ENCODE measurements around the gene GLG1. TPM values are rescaled to one million over a fixed set of nuclear protein-coding genes. Genes with fewer than 3 reads are reported as not detected.
"Not testable (repeated sequence)": the region's sequence is repeated elsewhere in the genome, so short reads cannot be mapped to it uniquely, and the experiment has no call there.

The GLG1 gene
- total RNA-seq, 1 donor from 2014 or later: 108 TPM

- not testable (repeated sequence) for H3K36me3 ChIP-seq (ENCODE audit: control insufficient read depth, insufficient read depth, low read length); H3K27me3 ChIP-seq (ENCODE audit: control insufficient read depth, insufficient read depth, low read length); H3K4me3 ChIP-seq (ENCODE audit: low read depth, low read length); DNase-seq (ENCODE audit: low read depth)
Observed at GRCh38 chr16:74412775-74413390, 194.0 kb downstream of the GLG1 start.

GRCh38 chr16:74412138-74412774 lies 194.7 kb downstream of the GLG1 start:
- DNase-seq (ENCODE audit: low read depth); H3K27me3 ChIP-seq (ENCODE audit: control insufficient read depth, insufficient read depth, low read length); H3K36me3 ChIP-seq (ENCODE audit: control insufficient read depth, insufficient read depth, low read length); H3K4me3 ChIP-seq (ENCODE audit: low read depth, low read length): not testable (repeated sequence)

DNA sequence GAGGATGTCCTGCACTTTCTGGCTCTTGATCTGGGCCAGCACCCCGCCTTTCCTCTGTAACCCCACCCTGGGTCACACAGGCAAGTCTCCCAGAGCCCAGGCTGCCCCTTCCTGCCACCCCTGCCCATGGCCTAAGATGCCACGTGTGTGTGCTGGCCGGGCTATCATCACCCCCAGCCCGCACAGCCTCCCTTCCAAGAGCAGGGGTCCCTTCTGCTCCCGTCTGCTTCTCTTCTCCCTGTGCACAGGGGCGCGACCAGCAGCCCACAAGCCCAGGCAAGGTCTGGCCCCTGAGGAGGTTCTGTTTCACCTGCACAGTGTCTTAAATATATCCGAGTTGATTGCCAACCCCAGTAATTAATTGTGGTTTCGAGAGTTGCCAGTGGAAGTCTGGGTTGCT lies 195.9 kb downstream of the GLG1 start:
- H3K27me3 ChIP-seq (ENCODE audit: control insufficient read depth, insufficient read depth, low read length); H3K4me3 ChIP-seq (ENCODE audit: low read depth, low read length); H3K36me3 ChIP-seq (ENCODE audit: control insufficient read depth, insufficient read depth, low read length); DNase-seq (ENCODE audit: low read depth): not testable (repeated sequence)

GRCh38 chr16:74410057-74410957 lies 196.6 kb downstream of the GLG1 start:
- H3K36me3 ChIP-seq (ENCODE audit: control insufficient read depth, insufficient read depth, low read length); H3K27me3 ChIP-seq (ENCODE audit: control insufficient read depth, insufficient read depth, low read length); H3K4me3 ChIP-seq (ENCODE audit: low read depth, low read length); DNase-seq (ENCODE audit: low read depth): not testable (repeated sequence)

- DNase-seq (ENCODE audit: low read depth); H3K4me3 ChIP-seq (ENCODE audit: low read depth, low read length); H3K27me3 ChIP-seq (ENCODE audit: control insufficient read depth, insufficient read depth, low read length); H3K36me3 ChIP-seq (ENCODE audit: control insufficient read depth, insufficient read depth, low read length): not testable (repeated sequence)
Observed at GRCh38 chr16:74409185-74409981, 197.5 kb downstream of the GLG1 start.

DNA sequence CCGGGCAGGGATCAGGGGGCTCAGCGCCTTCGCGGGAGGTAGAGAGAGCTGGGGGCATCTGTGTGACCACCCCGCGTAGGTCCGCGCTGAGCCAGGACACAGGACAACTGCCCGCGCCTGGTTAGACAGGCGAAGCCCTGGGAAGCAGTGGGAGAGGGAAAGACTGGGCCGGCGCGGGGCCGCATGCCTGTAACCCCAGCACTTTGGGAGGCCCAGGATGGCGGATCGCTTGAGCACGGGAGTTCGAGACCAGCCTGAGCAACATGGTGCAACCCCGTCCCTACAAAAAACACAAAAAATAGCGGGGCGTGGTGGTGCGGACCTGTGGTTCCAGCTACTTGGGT lies 199.6 kb downstream of the GLG1 start:
- not testable (repeated sequence) for H3K36me3 ChIP-seq (ENCODE audit: control insufficient read depth, insufficient read depth, low read length); DNase-seq (ENCODE audit: low read depth); H3K27me3 ChIP-seq (ENCODE audit: control insufficient read depth, insufficient read depth, low read length)
- H3K4me3 ChIP-seq (ENCODE audit: low read depth, low read length): peak overlapping the region; percentile 30

DNA sequence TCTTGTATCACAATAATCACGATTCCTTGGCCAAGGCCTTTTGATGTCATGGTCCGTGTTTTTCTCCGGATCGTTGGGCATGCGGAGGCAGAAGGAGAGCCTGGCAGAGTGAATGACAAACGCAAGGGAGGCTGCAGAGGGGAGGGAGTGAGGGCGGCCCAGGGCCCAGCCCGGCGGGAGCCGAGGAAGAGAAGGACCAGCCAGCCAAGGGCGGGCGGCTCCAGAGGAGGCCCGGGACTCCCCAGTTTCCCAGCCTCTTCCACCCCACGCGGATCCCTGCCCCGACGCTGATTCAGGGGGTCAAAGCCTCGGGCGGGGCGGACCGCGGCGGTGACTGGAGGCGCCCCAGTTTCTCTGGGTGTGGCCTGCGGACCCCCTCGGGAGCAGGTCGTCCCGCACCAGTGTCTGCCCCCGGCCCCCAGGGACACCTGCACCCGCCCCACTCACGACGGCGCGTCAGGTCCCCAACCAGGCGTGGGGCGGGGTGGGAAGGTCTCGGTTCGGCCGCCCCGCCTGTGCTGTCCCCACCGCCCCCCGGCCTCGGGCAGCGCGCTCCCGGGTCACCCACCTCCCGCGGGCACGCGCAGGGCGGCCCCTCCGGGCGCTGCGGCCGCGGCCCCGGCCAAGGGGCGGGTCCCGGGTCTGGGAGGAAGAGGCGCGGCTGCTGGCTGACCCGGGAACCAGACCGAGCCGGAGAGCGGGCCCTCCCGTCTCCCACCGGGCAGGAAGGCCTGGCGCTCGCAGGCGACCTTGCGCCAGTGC lies 200.1 kb downstream of the GLG1 start:
- peak overlapping the region; percentile 30 for H3K4me3 ChIP-seq (ENCODE audit: low read depth, low read length)
- not testable (repeated sequence) for H3K27me3 ChIP-seq (ENCODE audit: control insufficient read depth, insufficient read depth, low read length); DNase-seq (ENCODE audit: low read depth); H3K36me3 ChIP-seq (ENCODE audit: control insufficient read depth, insufficient read depth, low read length)

GRCh38 chr16:74404148-74404933 lies 202.6 kb downstream of the GLG1 start:
- not testable (repeated sequence) for DNase-seq (ENCODE audit: low read depth); H3K36me3 ChIP-seq (ENCODE audit: control insufficient read depth, insufficient read depth, low read length); H3K27me3 ChIP-seq (ENCODE audit: control insufficient read depth, insufficient read depth, low read length); H3K4me3 ChIP-seq (ENCODE audit: low read depth, low read length)

- not testable (repeated sequence) for DNase-seq (ENCODE audit: low read depth); H3K36me3 ChIP-seq (ENCODE audit: control insufficient read depth, insufficient read depth, low read length); H3K27me3 ChIP-seq (ENCODE audit: control insufficient read depth, insufficient read depth, low read length); H3K4me3 ChIP-seq (ENCODE audit: low read depth, low read length)
Observed at GRCh38 chr16:74400238-74400637, 206.7 kb downstream of the GLG1 start.

- not testable (repeated sequence) for DNase-seq (ENCODE audit: low read depth); H3K4me3 ChIP-seq (ENCODE audit: low read depth, low read length); H3K27me3 ChIP-seq (ENCODE audit: control insufficient read depth, insufficient read depth, low read length); H3K36me3 ChIP-seq (ENCODE audit: control insufficient read depth, insufficient read depth, low read length)
Observed at GRCh38 chr16:74398212-74398895, 208.6 kb downstream of the GLG1 start.
